ENCODE data around the gene CDCP1.

Gene CDCP1
- total RNA-seq, result 0.94 reads per million

GRCh38 chr3:45145681-45146614 is at the start of gene CDCP1:
Gene CDCP1, minus strand, starts transcription at chr3:45146378. Its CDS starts 91 bp downstream, at chr3:45146287.
- DNase-seq, result no peak

GRCh38 chr3:45194791-45195190 is 48.6 kb upstream of the CDCP1 start:
- DNase-seq, result no peak

GRCh38 chr3:45191924-45192417 is 45.8 kb upstream of the CDCP1 start:
- no peak for DNase-seq

GRCh38 chr3:45191424-45191823 is 45.2 kb upstream of the CDCP1 start:
- no peak for DNase-seq

- no peak for DNase-seq
Observed at GRCh38 chr3:45188719-45189659, 42.8 kb upstream of the CDCP1 start.

- DNase-seq, result no peak
Observed at GRCh38 chr3:45187694-45188141, 41.5 kb upstream of the CDCP1 start.

GRCh38 chr3:45186871-45187270 is 40.7 kb upstream of the CDCP1 start:
- DNase-seq, result no peak

- no peak for DNase-seq
Observed at GRCh38 chr3:45185461-45185860, 39.3 kb upstream of the CDCP1 start.

GRCh38 chr3:45185052-45185451 is 38.9 kb upstream of the CDCP1 start:
- no peak for DNase-seq

GRCh38 chr3:45183872-45184262 is 37.7 kb upstream of the CDCP1 start:
- DNase-seq, result no peak

- no peak for DNase-seq
Observed at GRCh38 chr3:45182915-45183871, 37.0 kb upstream of the CDCP1 start.

GRCh38 chr3:45181496-45181895 is 35.3 kb upstream of the CDCP1 start:
- no peak for DNase-seq

- no peak for DNase-seq
Observed at GRCh38 chr3:45180899-45181298, 34.7 kb upstream of the CDCP1 start.

- DNase-seq, result no peak
Observed at GRCh38 chr3:45180051-45180450, 33.9 kb upstream of the CDCP1 start.

- no peak for DNase-seq
Observed at GRCh38 chr3:45179163-45179562, 33.0 kb upstream of the CDCP1 start.

GRCh38 chr3:45178183-45179023 is 32.2 kb upstream of the CDCP1 start:
- no peak for DNase-seq

- no peak for DNase-seq
Observed at GRCh38 chr3:45176912-45177311, 30.7 kb upstream of the CDCP1 start.

- DNase-seq, result no peak
Observed at GRCh38 chr3:45174234-45174633, 28.1 kb upstream of the CDCP1 start.

- no peak for DNase-seq
Observed at GRCh38 chr3:45173776-45174175, 27.6 kb upstream of the CDCP1 start.

- no peak for DNase-seq
Observed at GRCh38 chr3:45171283-45171682, 25.1 kb upstream of the CDCP1 start.

- no peak for DNase-seq
Observed at GRCh38 chr3:45170096-45170495, 23.9 kb upstream of the CDCP1 start.

Measured in effector CD4-positive, alpha-beta T cell (primary cell).